Activated T-helper 9 cell treated with anti-CD3 and anti-CD28 coated beads, Interleukin-2, amount 50 U/mL, for 16 hours (primary cell): ENCODE measurements around the gene NPDC1.
A peak's percentile ranks its signal among the peaks of the same experiment; 100 is the strongest.

ENCODE experiments used
- DNase-seq: peaks from one replicate; pipeline ENCODE4 v3.0.0-alpha.2; 2020; ENCODE audit warnings: low read depth

Gene NPDC1

GRCh38 chr9:137025517-137025966, 20.4 kb downstream of the NPDC1 start:
- no peak for DNase-seq

GRCh38 chr9:137023583-137023991, 22.4 kb downstream of the NPDC1 start:
- DNase-seq, result no peak

GRCh38 chr9:137023157-137023556, 22.8 kb downstream of the NPDC1 start:
- DNase-seq, result no peak

GRCh38 chr9:137022662-137023008, 23.3 kb downstream of the NPDC1 start:
- DNase-seq, result no peak

- DNase-seq, result peak; percentile 63
Measured at GRCh38 chr9:137021979-137022661, 23.9 kb downstream of the NPDC1 start.

GRCh38 chr9:137021568-137021978, 24.4 kb downstream of the NPDC1 start:
- no peak for DNase-seq

- no peak for DNase-seq
Measured at GRCh38 chr9:137020771-137021567, 25.0 kb downstream of the NPDC1 start.

GRCh38 chr9:137019891-137020683, 25.9 kb downstream of the NPDC1 start:
- DNase-seq, result no peak

- DNase-seq, result no peak
Measured at GRCh38 chr9:137018761-137019559, 27.0 kb downstream of the NPDC1 start.

GRCh38 chr9:137017791-137018497, 28.0 kb downstream of the NPDC1 start:
- no peak for DNase-seq

GRCh38 chr9:137017071-137017470, 28.9 kb downstream of the NPDC1 start:
- no peak for DNase-seq

GRCh38 chr9:137016436-137016835, 29.5 kb downstream of the NPDC1 start:
- no peak for DNase-seq

GRCh38 chr9:137015976-137016375, 30.0 kb downstream of the NPDC1 start:
- DNase-seq, result no peak

GRCh38 chr9:137015540-137015930, 30.4 kb downstream of the NPDC1 start:
- DNase-seq, result no peak

GRCh38 chr9:137014776-137015539, 31.0 kb downstream of the NPDC1 start:
- no peak for DNase-seq

- no peak for DNase-seq
Measured at GRCh38 chr9:137014166-137014565, 31.8 kb downstream of the NPDC1 start.

GRCh38 chr9:137013571-137013940, 32.4 kb downstream of the NPDC1 start:
- DNase-seq, result no peak

- DNase-seq, result no peak
Measured at GRCh38 chr9:137012694-137013570, 33.0 kb downstream of the NPDC1 start.

GRCh38 chr9:137011907-137012675, 33.9 kb downstream of the NPDC1 start:
- DNase-seq, result no peak
